ENCODE measurements around the gene SYF2. TPM values are rescaled to one million over a fixed set of nuclear protein-coding genes. Genes with fewer than 3 reads are reported as not detected.

The SYF2 gene
- total and polyA plus RNA-seq, 2 of the 13 experiments (the other 11 are each of a cell fraction or from before 2014, with no cell fraction given), result 17.8 to 34.1 TPM

GRCh38 chr1:25239681-25240541 lies 7.6 kb upstream of the SYF2 start (continued):
- no peak for TF ChIP-seq RERE (CRISPR knock-in tag; IDR thresholded peaks at IDR 0.05; ENCODE audit: low read depth)
- TF ChIP-seq TEAD2 (CRISPR knock-in tag; IDR thresholded peaks at IDR 0.05), result no peak
- no peak for TF ChIP-seq ZNF567 (CRISPR knock-in tag; IDR thresholded peaks at IDR 0.05; ENCODE audit: borderline replicate concordance)
- TF ChIP-seq REST (IDR thresholded peaks at IDR 0.05; ENCODE audit: borderline replicate concordance in 1 of 2, low read depth in 1 of 2, low read length in 2 of 2), result no peak; a peak in 1 of 4 replicates
- no peak for TF ChIP-seq KAT2B (IDR thresholded peaks at IDR 0.05; ENCODE audit: borderline replicate concordance, low read depth, low read length)
- no peak for TF ChIP-seq ZNF562 (CRISPR knock-in tag; IDR thresholded peaks at IDR 0.05; ENCODE audit: borderline replicate concordance)
- peak; percentile 54; the same call in 1 of the 2 replicates for TF ChIP-seq ZNF543 (CRISPR knock-in tag; IDR thresholded peaks at IDR 0.05)
- no peak for TF ChIP-seq ZNF430 (CRISPR knock-in tag; IDR thresholded peaks at IDR 0.05)
- no peak for TF ChIP-seq MTA3 (CRISPR knock-in tag; IDR thresholded peaks at IDR 0.05)
- no peak for TF ChIP-seq ZNF577 (CRISPR knock-in tag; IDR thresholded peaks at IDR 0.05; ENCODE audit: borderline replicate concordance, low read depth)
- TF ChIP-seq DR1 (CRISPR knock-in tag; IDR thresholded peaks at IDR 0.05), result no peak
- no peak for TF ChIP-seq ZNF138 (CRISPR knock-in tag; IDR thresholded peaks at IDR 0.05; ENCODE audit: low read depth)
- TF ChIP-seq ZNF326 (CRISPR knock-in tag; IDR thresholded peaks at IDR 0.05; ENCODE audit: borderline replicate concordance), result peak; percentile 94; the same call in 1 of the 2 replicates
- peak; percentile 85 for TF ChIP-seq KAT8 (CRISPR knock-in tag; IDR thresholded peaks at IDR 0.05)
- TF ChIP-seq ZNF619 (CRISPR knock-in tag; IDR thresholded peaks at IDR 0.05), result peak; percentile 45; the same call in 1 of the 2 replicates
- peak; percentile 92 for TF ChIP-seq ELF1 (CRISPR knock-in tag; IDR thresholded peaks at IDR 0.05)
- TF ChIP-seq ZMYM3 (CRISPR knock-in tag; IDR thresholded peaks at IDR 0.05), result 0 out of 2 replicates have a peak, but pooled peaks have one; percentile 12
- TF ChIP-seq ZNF691 (CRISPR knock-in tag; IDR thresholded peaks at IDR 0.05; ENCODE audit: borderline replicate concordance, low read depth), result 0 out of 2 replicates have a peak, but pooled peaks have one; percentile 23
- no peak for TF ChIP-seq ASH2L (IDR thresholded peaks at IDR 0.05; ENCODE audit: insufficient read length, low read depth, low read length)

Measured in HepG2 (cell line).